Activated T-helper 9 cell treated with anti-CD3 and anti-CD28 coated beads, Interleukin-2, amount 50 U/mL, for 16 hours (primary cell): ENCODE measurements around the gene SPTLC1.
"Not testable (repeated sequence)": the region's sequence is repeated elsewhere in the genome, so short reads cannot be mapped to it uniquely, and the experiment has no call there.

ENCODE experiments used
- DNase-seq: peaks from one replicate; pipeline ENCODE4 v3.0.0-alpha.2; 2020; ENCODE audit warnings: low read depth

The SPTLC1 gene

GRCh38 chr9:92140074-92140753 lies 25.0 kb upstream of the SPTLC1 start:
- DNase-seq = peak; percentile 57

GRCh38 chr9:92138960-92139540 lies 23.8 kb upstream of the SPTLC1 start:
- not testable (repeated sequence) for DNase-seq

DNA sequence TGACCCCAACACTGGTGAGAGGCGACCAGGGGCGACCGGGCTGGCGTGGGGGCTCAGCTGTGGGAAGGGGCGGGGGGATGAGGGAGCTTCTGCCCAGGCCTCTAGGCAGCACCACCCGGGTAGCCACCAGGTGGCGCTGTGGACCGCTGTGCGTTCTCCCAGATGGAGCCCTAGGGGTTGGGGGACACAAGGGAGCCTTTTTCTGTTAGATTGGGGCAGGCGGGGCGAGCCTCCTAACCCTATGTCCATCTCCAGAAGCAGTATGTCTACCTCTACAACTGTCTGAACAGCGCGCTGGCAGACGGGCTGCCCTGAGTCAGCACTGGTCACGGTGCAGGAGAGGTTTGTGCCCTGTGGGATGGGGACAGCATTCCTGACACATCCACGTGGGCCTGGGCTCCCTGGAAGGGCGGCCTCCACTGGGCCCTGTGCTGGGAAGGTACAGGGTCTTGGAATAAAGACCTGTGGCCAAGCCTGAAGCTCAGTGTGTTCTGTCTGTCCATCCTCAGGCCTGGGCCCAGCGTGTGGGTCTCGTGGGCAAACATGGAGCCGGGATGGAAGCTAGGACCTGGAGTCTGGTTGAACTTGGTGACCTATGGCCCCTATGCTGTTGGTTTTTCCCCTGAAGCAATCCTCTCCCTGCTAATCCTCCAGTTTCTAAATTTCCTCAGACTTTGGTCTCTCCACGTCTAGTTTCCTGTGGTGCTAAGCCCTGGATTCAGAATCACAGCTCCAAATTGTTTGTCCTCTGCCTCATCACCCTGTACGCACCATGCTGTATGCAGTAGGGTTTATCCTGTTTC lies 23.1 kb upstream of the SPTLC1 start:
- peak; percentile 61 for DNase-seq

- DNase-seq = no peak
Measured at GRCh38 chr9:92136184-92136858, 21.1 kb upstream of the SPTLC1 start.

DNA sequence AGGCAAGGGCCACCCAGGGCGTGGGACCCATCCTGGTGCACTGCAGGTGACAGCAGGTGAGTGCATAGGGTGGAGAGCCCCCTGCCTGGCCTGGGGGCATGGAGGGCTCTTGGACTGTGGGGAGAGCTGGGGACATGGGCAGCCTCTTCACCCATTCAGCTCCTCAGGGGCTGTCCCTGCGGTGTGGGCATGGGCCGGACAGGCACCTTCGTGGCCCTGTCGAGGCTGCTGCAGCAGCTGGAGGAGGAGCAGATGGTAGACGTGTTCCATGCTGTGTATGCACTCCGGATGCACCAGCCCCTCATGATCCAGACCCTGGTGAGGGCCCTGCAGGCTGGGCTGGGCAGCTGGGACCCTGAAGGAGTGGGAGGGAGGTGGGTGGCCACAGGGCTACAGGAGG lies 20.4 kb upstream of the SPTLC1 start:
- no peak for DNase-seq

DNA sequence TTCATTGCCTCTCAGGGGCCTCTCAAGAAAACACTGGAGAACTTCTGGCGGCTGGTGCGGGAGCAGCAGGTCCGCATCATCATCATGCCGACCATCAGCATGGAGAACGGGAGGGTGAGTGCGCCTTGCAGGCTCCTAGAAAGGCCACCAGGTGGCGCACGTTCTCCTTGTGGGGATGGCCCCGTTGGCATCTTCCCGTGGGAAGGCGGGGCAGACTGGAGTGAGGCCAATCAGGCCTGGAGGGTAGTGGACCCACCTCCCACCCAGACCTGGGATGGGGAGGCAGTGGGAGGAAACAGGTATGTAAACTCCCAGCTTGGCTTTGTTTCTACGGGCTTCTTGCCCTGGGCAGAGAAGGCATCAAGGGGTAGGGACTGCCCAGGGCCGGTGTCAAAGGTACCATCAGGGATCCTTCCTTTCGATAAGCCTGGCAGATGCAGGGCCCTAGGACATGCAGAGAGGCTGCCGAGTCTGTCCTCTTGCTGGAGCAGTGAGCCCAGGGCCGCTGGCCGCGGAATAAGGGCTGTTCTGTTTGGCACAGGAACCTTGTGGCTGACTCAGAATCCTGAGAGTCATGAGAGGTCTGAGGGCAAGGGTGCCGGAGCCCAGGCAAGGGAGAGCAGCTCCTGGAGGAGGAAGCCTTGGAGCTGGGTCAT lies 18.9 kb upstream of the SPTLC1 start:
- DNase-seq = peak; percentile 69

DNA sequence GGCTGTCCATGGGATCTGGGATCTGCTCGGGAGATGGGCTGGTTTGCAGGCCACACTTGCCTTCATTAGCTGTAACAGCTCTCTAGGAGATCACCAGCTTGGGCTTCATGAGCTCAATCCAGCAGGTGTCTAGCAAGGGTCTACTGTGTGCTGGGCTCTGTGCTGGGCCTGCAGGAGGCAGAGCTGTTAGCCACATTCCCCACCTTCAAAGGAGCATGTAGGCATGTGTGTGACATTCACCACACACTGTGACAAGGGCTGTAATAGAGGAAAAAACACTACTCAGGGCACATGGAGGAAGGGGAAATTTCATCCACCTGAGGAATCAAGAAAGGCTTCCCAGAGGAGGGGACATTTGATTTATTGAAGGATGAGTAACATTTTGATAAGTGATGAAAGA lies 17.7 kb upstream of the SPTLC1 start:
- not testable (repeated sequence) for DNase-seq

DNA sequence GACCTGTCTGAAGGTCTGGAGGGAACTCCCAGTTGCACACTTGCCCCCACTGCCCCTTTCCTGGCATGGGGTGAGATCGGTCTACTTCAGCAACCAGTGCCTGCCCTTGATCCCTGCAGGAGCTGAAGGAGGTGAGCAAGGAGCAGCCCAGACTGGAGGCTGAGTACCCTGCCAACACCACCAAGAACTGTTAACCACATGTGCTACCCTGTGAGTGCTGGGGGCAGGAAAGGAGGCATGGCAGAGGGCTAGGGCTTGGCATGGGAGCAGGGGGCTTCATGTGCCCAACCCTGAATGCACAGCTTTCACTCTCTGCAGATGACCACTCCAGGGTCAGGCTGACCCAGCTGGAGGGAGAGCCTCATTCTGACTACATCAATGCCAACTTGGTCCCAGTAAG lies 17.3 kb upstream of the SPTLC1 start:
- no peak for DNase-seq

DNA sequence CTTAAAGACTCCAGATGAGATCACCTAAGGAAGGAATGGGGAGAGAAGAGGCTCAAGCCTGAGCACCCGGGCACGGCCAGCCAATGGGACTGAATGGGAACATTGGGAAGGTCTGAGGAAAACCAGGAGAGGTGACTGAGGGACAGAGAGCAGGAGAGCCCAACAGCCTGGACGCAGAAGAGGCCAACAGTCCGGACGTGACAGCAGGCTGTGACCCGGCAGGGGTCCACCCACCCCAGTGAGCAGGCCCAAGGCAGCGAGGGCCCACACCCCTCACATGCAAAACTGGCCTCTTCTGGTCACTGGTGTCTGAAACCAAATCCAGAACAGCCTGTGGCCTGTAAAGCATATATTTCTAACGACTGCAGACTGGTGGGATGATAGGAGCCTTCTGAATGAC lies 7.6 kb upstream of the SPTLC1 start:
- DNase-seq = no peak

DNA sequence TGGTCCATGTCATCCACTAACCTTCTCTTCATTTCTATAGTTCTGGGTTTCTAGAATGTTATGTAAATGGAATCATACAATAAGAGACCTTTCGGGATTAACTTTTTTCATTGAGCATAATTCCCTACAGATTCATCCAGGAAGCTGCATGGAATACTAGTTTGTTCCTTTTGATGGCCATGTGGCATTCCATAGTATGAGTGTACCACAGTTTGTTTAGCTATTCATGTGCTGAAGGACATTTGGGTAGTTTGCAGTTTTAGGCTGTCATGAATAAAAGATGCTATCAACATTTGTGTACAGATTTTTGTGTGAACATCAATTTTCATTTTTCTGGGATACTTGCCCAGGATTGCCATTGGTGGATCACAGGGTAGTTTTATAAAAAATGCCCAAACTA lies 6.8 kb upstream of the SPTLC1 start:
- no peak for DNase-seq

DNA sequence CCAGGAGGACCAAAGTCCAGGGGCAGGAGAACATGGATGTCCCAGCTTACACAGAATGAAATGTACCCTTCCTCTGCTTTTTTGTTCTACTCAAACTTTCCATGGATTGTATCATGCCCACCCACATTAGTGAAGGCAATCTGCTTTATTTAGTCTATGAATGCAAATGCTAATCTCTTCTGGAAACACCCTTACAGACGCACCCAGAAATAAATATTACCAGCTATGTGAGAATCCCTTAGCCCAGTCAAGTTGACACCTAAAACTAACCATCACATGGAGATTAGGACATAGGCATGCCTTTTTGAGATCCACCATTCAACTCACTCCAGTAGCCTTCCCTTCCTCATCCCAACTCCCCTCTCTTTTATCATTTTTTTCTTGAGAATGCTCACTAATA lies 6.1 kb upstream of the SPTLC1 start:
- DNase-seq = no peak

GRCh38 chr9:92120138-92120537 lies 4.9 kb upstream of the SPTLC1 start:
- DNase-seq = no peak

DNA sequence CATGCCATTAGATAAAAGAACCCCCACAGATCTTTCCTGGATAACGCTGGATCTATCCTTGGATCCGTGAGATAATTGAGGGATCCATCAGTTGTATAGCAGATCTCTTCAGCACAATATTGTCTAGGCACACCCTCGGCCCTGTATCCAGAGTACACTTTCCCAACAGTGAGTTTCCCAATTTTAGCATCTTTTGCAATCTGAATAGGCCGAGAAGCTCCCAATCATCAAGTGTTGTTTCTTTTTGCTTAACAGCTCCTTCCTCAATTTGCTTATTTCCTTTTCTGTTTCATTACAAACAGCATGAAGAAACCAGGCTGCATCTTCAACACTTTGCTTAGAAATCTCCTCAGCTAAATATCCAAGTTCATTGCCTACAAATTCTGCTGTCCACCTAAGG lies 4.4 kb upstream of the SPTLC1 start:
- DNase-seq = no peak

- DNase-seq = no peak
Measured at GRCh38 chr9:92108122-92108521, 7.1 kb downstream of the SPTLC1 start.

GRCh38 chr9:92105446-92106225 lies 9.6 kb downstream of the SPTLC1 start:
- DNase-seq = not testable (repeated sequence)

GRCh38 chr9:92103601-92104000 lies 11.6 kb downstream of the SPTLC1 start:
- not testable (repeated sequence) for DNase-seq

- no peak for DNase-seq
Measured at GRCh38 chr9:92100237-92100911, 14.8 kb downstream of the SPTLC1 start.

DNA sequence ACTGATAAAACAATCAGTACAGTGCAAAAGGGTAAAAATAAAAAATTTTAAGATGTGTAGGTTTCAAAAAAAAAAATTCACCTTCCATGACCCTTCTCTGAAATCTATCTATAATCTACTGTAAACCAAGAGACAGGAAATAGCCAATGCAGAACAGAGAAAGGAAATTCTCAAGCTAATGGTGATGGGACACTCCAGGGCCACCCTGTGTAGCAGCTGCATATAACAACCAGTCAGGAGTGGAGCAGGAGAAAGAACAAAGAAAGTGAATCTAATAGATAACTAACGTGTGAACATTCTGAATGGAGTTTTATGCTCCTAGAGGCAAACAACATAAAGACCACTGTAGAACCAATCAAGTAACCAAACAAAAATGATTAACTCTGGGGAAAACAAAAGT lies 16.6 kb downstream of the SPTLC1 start:
- no peak for DNase-seq

DNA sequence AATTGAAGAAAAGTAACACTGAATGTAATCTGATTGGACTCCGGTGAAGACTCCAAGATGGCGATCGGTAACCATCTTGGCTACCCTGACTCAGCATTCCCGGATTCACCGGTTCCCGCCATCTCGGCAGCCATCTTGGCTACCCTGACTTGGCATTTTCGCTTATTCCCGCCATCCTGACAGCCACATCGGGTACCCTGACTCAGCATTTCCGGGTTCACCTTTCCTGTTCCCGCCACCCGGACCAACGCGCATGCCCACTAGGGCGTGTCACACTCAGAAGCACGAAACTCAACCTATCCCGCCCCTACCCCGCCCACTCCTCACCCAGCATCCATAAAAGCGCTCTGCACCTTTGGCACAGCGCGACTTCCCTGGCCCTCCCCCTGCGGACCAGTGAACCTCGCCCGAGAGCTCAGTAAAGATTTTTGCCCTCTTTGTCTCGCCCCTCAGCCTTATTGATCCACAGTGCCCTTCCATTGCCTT lies 17.2 kb downstream of the SPTLC1 start:
- peak; percentile 62 for DNase-seq

GRCh38 chr9:92095236-92095635 lies 20.0 kb downstream of the SPTLC1 start:
- no peak for DNase-seq

GRCh38 chr9:92094655-92095054 lies 20.6 kb downstream of the SPTLC1 start:
- no peak for DNase-seq
